ENCODE measurements around the gene RPL38. TPM values are rescaled to one million over a fixed set of nuclear protein-coding genes. Genes with fewer than 3 reads are reported as not detected.

The RPL38 gene
- total and polyA plus RNA-seq, 2 experiments from 2014 or later = 286 to 5,312 TPM

GRCh38 chr17:74222399-74222798 lies 18.9 kb downstream of the RPL38 start (continued):
- TF ChIP-seq CTCF (conservative IDR thresholded peaks at IDR 0.05; ENCODE audit: low read depth in 2 of 2) (no peak), ZNF114 (CRISPR knock-in tag; IDR thresholded peaks at IDR 0.05) (no peak), ZNF331 (CRISPR knock-in tag; IDR thresholded peaks at IDR 0.05; ENCODE audit: low read depth) (no peak), EZH2phosphoT487 (IDR thresholded peaks at IDR 0.05; ENCODE audit: unreplicated experiment) (no peak), ETS1 (IDR thresholded peaks at IDR 0.05) (no peak), REST (IDR thresholded peaks at IDR 0.05; ENCODE audit: unreplicated experiment) (no peak)

GRCh38 chr17:74223901-74224300 lies 20.4 kb downstream of the RPL38 start:
- Histone ChIP-seq H3K27me3 (ENCODE audit: insufficient read depth) (no peaks in the 10 kb centered on the region), H3K27ac (ENCODE audit: low read depth) (no peak overlapping the region), H3K4me3 (no peak overlapping the region), H3K4me2 (no peak overlapping the region), H3K4me1 (ENCODE audit: insufficient read depth) (no peaks in the 10 kb centered on the region), H3K9me2 (ENCODE audit: insufficient read depth) (no peaks in the 10 kb centered on the region), H3K79me2 (replicated peaks; ENCODE audit: insufficient read depth) (no peaks in the 10 kb centered on the region), H3F3A (replicated peaks; ENCODE audit: low read depth) (no peaks in the 10 kb centered on the region), H2AFZ (no peak overlapping the region), H3K36me3 (ENCODE audit: insufficient read depth) (no peaks in the 10 kb centered on the region), H4K20me1 (replicated peaks; ENCODE audit: insufficient read depth) (no peaks in the 10 kb centered on the region)
- Mint-ChIP-seq H3K9me3 (no peaks in the 10 kb centered on the region; the same call in 2 of the 3 replicates), H3K4me3 (no peak overlapping the region), H3K27ac (no peak overlapping the region), H3K4me1 (peaks cover 10% of the 10 kb centered on the region; the same call in 1 of the 3 replicates), H3K27me3 (ENCODE audit: insufficient read depth, low read depth, poor library complexity) (peaks cover 9% of the 10 kb centered on the region), H3K36me3 (ENCODE audit: low read depth) (no peaks in the 10 kb centered on the region; the same call in 2 of the 3 replicates)
- ATAC-seq = no peak
- no peak for DNase-seq (ENCODE audit: low spot score)
- no peak for TF ChIP-seq NANOG (IDR thresholded peaks at IDR 0.05; ENCODE audit: borderline replicate concordance)
- TF ChIP-seq REST (IDR thresholded peaks at IDR 0.05; ENCODE audit: unreplicated experiment) = no peak
- no peak for TF ChIP-seq JUNB (IDR thresholded peaks at IDR 0.05; ENCODE audit: unreplicated experiment)
- TF ChIP-seq EZH2 (IDR thresholded peaks at IDR 0.05; ENCODE audit: low read depth, unreplicated experiment) = no peak

Measured in GM23338 (cell line).